ENCODE measurements around the gene PROK2.

DNA sequence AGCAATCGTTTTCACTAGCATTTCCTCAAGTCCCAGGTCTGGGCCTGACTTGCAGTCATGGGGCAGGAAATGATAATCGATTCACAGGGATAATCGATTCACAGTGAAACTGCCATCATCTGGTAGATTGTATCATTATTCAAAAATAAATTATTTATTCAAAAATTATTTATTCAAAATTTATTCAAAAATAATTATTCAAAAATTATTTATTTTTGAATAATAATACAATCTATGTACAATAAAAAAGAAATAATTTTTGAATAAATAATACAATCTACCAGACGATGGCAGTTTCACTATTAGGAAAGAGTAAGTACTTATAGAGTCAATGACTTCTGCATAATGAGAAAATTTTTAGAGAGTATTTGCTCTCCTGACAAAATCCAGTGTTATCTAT is 28.1 kb upstream of the PROK2 start:
- TF ChIP-seq, protein P1, sequence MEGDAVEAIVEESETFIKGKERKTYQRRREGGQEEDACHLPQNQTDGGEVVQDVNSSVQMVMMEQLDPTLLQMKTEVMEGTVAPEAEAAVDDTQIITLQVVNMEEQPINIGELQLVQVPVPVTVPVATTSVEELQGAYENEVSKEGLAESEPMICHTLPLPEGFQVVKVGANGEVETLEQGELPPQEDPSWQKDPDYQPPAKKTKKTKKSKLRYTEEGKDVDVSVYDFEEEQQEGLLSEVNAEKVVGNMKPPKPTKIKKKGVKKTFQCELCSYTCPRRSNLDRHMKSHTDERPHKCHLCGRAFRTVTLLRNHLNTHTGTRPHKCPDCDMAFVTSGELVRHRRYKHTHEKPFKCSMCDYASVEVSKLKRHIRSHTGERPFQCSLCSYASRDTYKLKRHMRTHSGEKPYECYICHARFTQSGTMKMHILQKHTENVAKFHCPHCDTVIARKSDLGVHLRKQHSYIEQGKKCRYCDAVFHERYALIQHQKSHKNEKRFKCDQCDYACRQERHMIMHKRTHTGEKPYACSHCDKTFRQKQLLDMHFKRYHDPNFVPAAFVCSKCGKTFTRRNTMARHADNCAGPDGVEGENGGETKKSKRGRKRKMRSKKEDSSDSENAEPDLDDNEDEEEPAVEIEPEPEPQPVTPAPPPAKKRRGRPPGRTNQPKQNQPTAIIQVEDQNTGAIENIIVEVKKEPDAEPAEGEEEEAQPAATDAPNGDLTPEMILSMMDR (IDR thresholded peaks at IDR 0.05; ENCODE audit: low read depth, low read length, missing input control), result no peak
- TF ChIP-seq RAD21 (IDR thresholded peaks at IDR 0.05), result no peak
- no peak for TF ChIP-seq JUND (IDR thresholded peaks at IDR 0.05)
